Measurements from ENCODE around the gene MAP2K5.
"Not testable (repeated sequence)": the region's sequence is repeated elsewhere in the genome, so short reads cannot be mapped to it uniquely, and the experiment has no call there.

DNA sequence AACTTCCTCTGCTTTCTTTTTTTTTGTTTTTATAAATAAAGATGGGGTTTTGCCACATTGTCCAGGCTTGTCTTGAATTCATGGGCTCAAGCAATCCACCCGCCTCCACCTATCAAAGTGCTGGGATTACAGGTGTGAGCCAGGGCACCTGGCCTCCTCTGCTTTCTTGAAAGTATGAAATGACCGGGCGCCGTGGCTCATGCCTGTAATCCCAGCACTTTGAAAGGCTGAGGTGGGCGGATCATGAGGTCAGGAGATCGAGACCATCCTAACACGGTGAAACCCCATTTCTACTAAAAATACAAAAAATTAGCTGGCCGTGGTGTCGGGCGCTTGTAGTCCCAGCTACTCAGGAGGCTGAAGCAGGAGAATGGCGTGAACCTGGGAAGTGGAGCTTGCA is 93.4 kb downstream of the MAP2K5 start:
- TF ChIP-seq, protein P1, sequence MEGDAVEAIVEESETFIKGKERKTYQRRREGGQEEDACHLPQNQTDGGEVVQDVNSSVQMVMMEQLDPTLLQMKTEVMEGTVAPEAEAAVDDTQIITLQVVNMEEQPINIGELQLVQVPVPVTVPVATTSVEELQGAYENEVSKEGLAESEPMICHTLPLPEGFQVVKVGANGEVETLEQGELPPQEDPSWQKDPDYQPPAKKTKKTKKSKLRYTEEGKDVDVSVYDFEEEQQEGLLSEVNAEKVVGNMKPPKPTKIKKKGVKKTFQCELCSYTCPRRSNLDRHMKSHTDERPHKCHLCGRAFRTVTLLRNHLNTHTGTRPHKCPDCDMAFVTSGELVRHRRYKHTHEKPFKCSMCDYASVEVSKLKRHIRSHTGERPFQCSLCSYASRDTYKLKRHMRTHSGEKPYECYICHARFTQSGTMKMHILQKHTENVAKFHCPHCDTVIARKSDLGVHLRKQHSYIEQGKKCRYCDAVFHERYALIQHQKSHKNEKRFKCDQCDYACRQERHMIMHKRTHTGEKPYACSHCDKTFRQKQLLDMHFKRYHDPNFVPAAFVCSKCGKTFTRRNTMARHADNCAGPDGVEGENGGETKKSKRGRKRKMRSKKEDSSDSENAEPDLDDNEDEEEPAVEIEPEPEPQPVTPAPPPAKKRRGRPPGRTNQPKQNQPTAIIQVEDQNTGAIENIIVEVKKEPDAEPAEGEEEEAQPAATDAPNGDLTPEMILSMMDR (IDR thresholded peaks at IDR 0.05) = not testable (repeated sequence)
- TF ChIP-seq POLR2A, EP300 (IDR thresholded peaks at IDR 0.05): not testable (repeated sequence)

Measured in tibial nerve (tissue), 4 donors.